Measurements from ENCODE around the gene ITGA2B. TPM values are rescaled to one million over a fixed set of nuclear protein-coding genes. Genes with fewer than 3 reads are reported as not detected.

ITGA2B gene
- total and polyA plus RNA-seq, 2 of the 8 experiments (the other 6 are each of a cell fraction or from before 2014, with no cell fraction given), result 6.9 to 12.3 TPM

- DNase-seq (ENCODE audit: low read depth in 1 of 2, low spot score in 2 of 2) (no peak), FAIRE-seq (no peak)
- Histone ChIP-seq H2BK5ac (ENCODE audit: low read depth, low read length) (no peak overlapping the region), H2BK120ac (replicated peaks; ENCODE audit: low read depth, low read length) (no peak overlapping the region), H3K18ac (ENCODE audit: extremely low read depth, low read length) (no peak overlapping the region), H4K8ac (ENCODE audit: extremely low read depth, insufficient read depth, low read length) (no peak overlapping the region), H2BK15ac (ENCODE audit: low read length) (no peak overlapping the region), H3K23me2 (ENCODE audit: low read depth, low read length) (no peaks in the 10 kb centered on the region), H3K27ac (ENCODE audit: low read depth, low read length) (peak overlapping the region; percentile 26; the same call in 1 of the 2 replicates), H3K4me2 (ENCODE audit: insufficient read depth in 1 of 2, low read depth in 2 of 2, low read length in 2 of 2) (no peak overlapping the region), H3K36me3 (ENCODE audit: control insufficient read depth in 2 of 4, insufficient read depth in 4 of 4, low read length in 3 of 4) (peaks cover 0 to 18% (median 9%) of the 10 kb centered on the region in 4 experiments; a peak in 5 of 8 replicates), H3K14ac (ENCODE audit: insufficient read length) (no peak overlapping the region), H3K4me1 (replicated peaks in 1 of 4; ENCODE audit: control insufficient read depth in 3 of 4, insufficient read depth in 4 of 4, low read length in 3 of 4) (peaks cover 0 to 3% (median 0%) of the 10 kb centered on the region in 4 experiments; a peak in 1 of 7 replicates), H3K23ac (ENCODE audit: insufficient read length) (no peak overlapping the region), H3K79me1 (ENCODE audit: low read depth, low read length) (peaks cover 1% of the 10 kb centered on the region; the same call in 1 of the 2 replicates), H3K9ac (replicated peaks in 1 of 4; ENCODE audit: extremely low read depth in 1 of 4, low read depth in 3 of 4, low read length in 3 of 4) (no peak overlapping the region), H2BK12ac (ENCODE audit: low read depth, low read length) (no peak overlapping the region), H2BK20ac (ENCODE audit: low read length) (no peak overlapping the region), H3K4ac (replicated peaks; ENCODE audit: insufficient read length, low read depth, low read length) (no peak overlapping the region), H2AK5ac (ENCODE audit: low read depth, low read length) (no peak overlapping the region), H3K27me3 (replicated peaks in 1 of 4; ENCODE audit: control insufficient read depth in 3 of 4, extremely low read depth in 1 of 4, insufficient read depth in 3 of 4, low read length in 3 of 4) (no peaks in the 10 kb centered on the region), H3K79me2 (ENCODE audit: control insufficient read depth in 1 of 2, insufficient read depth in 2 of 2, low read length in 2 of 2) (peaks cover 0 to 29% of the 10 kb centered on the region in 2 experiments; a peak in 2 of 4 replicates), H3K9me3 (ENCODE audit: insufficient read depth in 2 of 2, low read depth in 1 of 2, low read length in 1 of 2) (no peaks in the 10 kb centered on the region), H4K5ac (ENCODE audit: insufficient read length, low read depth, low read length) (no peak overlapping the region), H4K20me1 (replicated peaks in 1 of 2; ENCODE audit: control insufficient read depth in 1 of 2, insufficient read depth in 2 of 2, low read length in 2 of 2) (peaks cover 0 to 2% of the 10 kb centered on the region in 2 experiments), H3K4me3 (ENCODE audit: extremely low read depth in 1 of 4, insufficient read depth in 2 of 4, low read depth in 3 of 4, low read length in 4 of 4) (no peak overlapping the region), H4K91ac (replicated peaks; ENCODE audit: insufficient read length, low read length) (no peak overlapping the region), H3K56ac (replicated peaks; ENCODE audit: insufficient read length, low read depth, low read length) (no peak overlapping the region), H2AFZ (ENCODE audit: low read length) (no peak overlapping the region)
- TF ChIP-seq MAFK (IDR thresholded peaks at IDR 0.05; ENCODE audit: low read depth, low read length) (no peak), ATF3 (IDR thresholded peaks at IDR 0.05; ENCODE audit: insufficient read depth, low read depth, low read length) (no peak), PHF8 (conservative IDR thresholded peaks at IDR 0.05; ENCODE audit: low read depth, low read length) (no peak), POLR2A (IDR thresholded peaks at IDR 0.05; ENCODE audit: control extremely low read depth in 1 of 2, low read depth in 2 of 2, low read length in 2 of 2) (no peak), EZH2 (IDR thresholded peaks at IDR 0.05; ENCODE audit: low read depth, low read length, severe bottlenecking) (no peak), RNF2 (IDR thresholded peaks at IDR 0.05; ENCODE audit: borderline replicate concordance, low read depth, low read length, missing control alignments, poor library complexity, severe bottlenecking) (no peak), EP300 (IDR thresholded peaks at IDR 0.05; ENCODE audit: borderline replicate concordance in 1 of 2, low read depth in 2 of 2, low read length in 2 of 2) (no peak), ZNF274 (IDR thresholded peaks at IDR 0.05; ENCODE audit: borderline replicate concordance, extremely low read depth, low read length) (no peak)
- ChIA-PET POLR2A (ENCODE audit: partially characterized antibody) (no interaction called here), CTCF (ENCODE audit: partially characterized antibody) (no interaction called here)
- WGBS, 2 experiments (ENCODE audit: extremely low coverage in 1 of 2, insufficient coverage in 1 of 2, insufficient read length in 1 of 2, insufficient replicate concordance in 2 of 2, low coverage in 1 of 2, low lambda C conversion rate in 2 of 2, missing lambda C conversion rate in 1 of 2), result 88% methylated on average over 2 of the region's 2 CpGs; no CpG with 5 or more reads in 1 of the 2 experiments
These were observed 49.2 kb upstream of the ITGA2B start for GRCh38 chr17:44438636-44439035.
